Ectodermal cell (in vitro differentiated cells): ENCODE results near the gene KRTAP2-2.
"Not testable (repeated sequence)": the region's sequence is repeated elsewhere in the genome, so short reads cannot be mapped to it uniquely, and the experiment has no call there.

Experiments
- H3K27ac ChIP-seq: 2 replicates; pipeline ENCODE4 v1.7.0; 2013; ENCODE audit warnings: mild to moderate bottlenecking, low read depth, low read length; ENCODE audit not compliant: insufficient read depth, poor library complexity, severe bottlenecking
- H3K27me3 ChIP-seq: 2 replicates; pipeline ENCODE4 v1.7.0; 2013; ENCODE audit warnings: mild to moderate bottlenecking, low read length; ENCODE audit not compliant: insufficient read depth, control insufficient read depth, poor library complexity, severe bottlenecking
- H3K36me3 ChIP-seq: one replicate; pipeline ENCODE4 v1.7.0; 2013; ENCODE audit warnings: low read length; ENCODE audit not compliant: control insufficient read depth, insufficient read depth
- H3K4me1 ChIP-seq: one replicate; pipeline ENCODE4 v1.7.0; 2013; ENCODE audit warnings: low read length; ENCODE audit not compliant: control insufficient read depth, insufficient read depth
- H3K4me3 ChIP-seq: 2 replicates; pipeline ENCODE4 v1.7.0; 2013; ENCODE audit warnings: low read depth, low read length, control low read depth; ENCODE audit not compliant: insufficient read depth
- H3K9me3 ChIP-seq: 2 replicates; pipeline ENCODE4 v1.7.0; 2013; ENCODE audit warnings: mild to moderate bottlenecking, low read length, moderate library complexity; ENCODE audit not compliant: control insufficient read depth
- WGBS, 2 experiments: methylation state at CpG; one replicate each; pipeline ENCODE4 v1.1.7; 2013; ENCODE audit warnings: missing lambda C conversion rate in 2 of 2; 5-methylcytosine and 5-hydroxymethylcytosine counted together

The KRTAP2-2 gene

DNA sequence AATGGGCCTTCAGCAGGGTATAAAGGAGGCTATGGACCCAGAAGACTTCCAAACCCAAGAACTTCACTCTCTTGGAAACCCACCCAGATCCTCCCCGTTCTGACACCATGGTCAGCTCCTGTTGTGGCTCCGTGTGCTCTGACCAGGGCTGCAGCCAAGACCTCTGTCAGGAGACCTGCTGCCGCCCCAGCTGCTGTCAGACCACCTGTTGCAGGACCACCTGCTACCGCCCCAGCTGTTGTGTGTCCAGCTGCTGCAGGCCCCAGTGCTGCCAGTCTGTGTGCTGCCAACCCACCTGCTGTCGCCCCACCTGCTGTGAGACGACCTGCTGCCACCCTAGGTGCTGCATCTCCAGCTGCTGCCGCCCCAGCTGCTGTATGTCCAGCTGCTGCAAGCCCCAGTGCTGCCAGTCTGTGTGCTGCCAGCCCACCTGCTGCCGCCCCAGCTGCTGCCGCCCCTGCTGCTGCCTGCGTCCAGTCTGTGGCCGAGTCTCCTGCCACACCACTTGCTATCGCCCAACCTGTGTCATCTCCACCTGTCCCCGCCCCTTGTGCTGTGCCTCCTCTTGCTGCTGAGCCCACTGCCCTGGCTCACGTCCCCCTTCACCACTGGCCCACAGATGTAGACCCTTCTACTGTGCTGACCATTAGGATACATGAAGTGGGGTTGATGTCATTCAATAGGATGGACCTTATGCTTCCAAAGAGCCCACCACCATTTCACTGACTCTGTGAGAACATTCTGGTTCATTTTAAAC, 29.2 kb upstream of the KRTAP2-2 start, which contains the start of gene KRTAP4-7:
KRTAP4-7 (plus strand) TSS at position 51 of the 757 bp plus-strand sequence; CDS start at position 108, 57 bp downstream.
- H3K36me3 ChIP-seq, H3K4me1 ChIP-seq, H3K27me3 ChIP-seq, H3K27ac ChIP-seq, H3K4me3 ChIP-seq, H3K9me3 ChIP-seq: not testable (repeated sequence)
- 92% methylated on average over 14 of the region's 14 CpGs for WGBS, 2 experiments

GRCh38 chr17:41083427-41083826, 28.4 kb upstream of the KRTAP2-2 start:
- H3K27ac ChIP-seq, H3K27me3 ChIP-seq, H3K9me3 ChIP-seq, H3K36me3 ChIP-seq, H3K4me1 ChIP-seq, H3K4me3 ChIP-seq: not testable (repeated sequence)
- 89 to 100% methylated on average over 1 to 2 of the region's 2 CpGs for WGBS, 2 experiments

DNA sequence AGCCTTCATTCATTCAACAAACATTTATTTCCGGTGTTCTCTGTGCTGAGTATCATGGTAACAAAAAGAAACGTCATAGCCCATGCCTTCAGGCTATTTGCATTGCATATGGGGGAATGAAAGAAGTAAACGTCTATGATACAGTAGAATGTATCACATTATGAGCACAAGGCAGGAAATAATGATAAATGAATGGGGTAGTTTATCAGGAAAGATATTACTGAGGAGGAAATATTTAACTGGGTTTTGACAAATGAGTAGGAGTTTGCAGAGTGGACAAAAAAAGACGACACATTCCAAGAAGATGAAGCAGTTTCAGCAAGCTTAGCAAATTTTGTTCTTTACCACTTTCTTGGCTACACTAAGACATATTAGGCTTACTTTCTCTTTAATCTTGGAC, 27.6 kb upstream of the KRTAP2-2 start:
- WGBS, 2 experiments: 86 to 89% methylated on average over 4 of the region's 4 CpGs
- Histone ChIP-seq H3K27me3 (no peaks in the 10 kb centered on the region), H3K27ac (no peak overlapping the region), H3K4me1 (no peaks in the 10 kb centered on the region), H3K36me3 (no peaks in the 10 kb centered on the region), H3K4me3 (no peak overlapping the region), H3K9me3 (no peaks in the 10 kb centered on the region)

- Histone ChIP-seq H3K27me3 (no peaks in the 10 kb centered on the region), H3K9me3 (no peaks in the 10 kb centered on the region)
These were observed 21.8 kb upstream of the KRTAP2-2 start for GRCh38 chr17:41076788-41077187.

GRCh38 chr17:41073676-41074075, 18.6 kb upstream of the KRTAP2-2 start:
- no peaks in the 10 kb centered on the region for H3K9me3 ChIP-seq
- no peaks in the 10 kb centered on the region for H3K36me3 ChIP-seq
- no peak overlapping the region for H3K27ac ChIP-seq
- WGBS, 2 experiments: 93% methylated on average over 2 of the region's 2 CpGs
- no peak overlapping the region for H3K4me3 ChIP-seq
- H3K27me3 ChIP-seq: no peaks in the 10 kb centered on the region
- no peaks in the 10 kb centered on the region for H3K4me1 ChIP-seq

More at GRCh38 chr17:41076788-41077187, 21.8 kb upstream of the KRTAP2-2 start:
- Histone ChIP-seq H3K36me3 (no peaks in the 10 kb centered on the region), H3K27ac (no peak overlapping the region), H3K4me1 (no peaks in the 10 kb centered on the region), H3K4me3 (no peak overlapping the region)

DNA sequence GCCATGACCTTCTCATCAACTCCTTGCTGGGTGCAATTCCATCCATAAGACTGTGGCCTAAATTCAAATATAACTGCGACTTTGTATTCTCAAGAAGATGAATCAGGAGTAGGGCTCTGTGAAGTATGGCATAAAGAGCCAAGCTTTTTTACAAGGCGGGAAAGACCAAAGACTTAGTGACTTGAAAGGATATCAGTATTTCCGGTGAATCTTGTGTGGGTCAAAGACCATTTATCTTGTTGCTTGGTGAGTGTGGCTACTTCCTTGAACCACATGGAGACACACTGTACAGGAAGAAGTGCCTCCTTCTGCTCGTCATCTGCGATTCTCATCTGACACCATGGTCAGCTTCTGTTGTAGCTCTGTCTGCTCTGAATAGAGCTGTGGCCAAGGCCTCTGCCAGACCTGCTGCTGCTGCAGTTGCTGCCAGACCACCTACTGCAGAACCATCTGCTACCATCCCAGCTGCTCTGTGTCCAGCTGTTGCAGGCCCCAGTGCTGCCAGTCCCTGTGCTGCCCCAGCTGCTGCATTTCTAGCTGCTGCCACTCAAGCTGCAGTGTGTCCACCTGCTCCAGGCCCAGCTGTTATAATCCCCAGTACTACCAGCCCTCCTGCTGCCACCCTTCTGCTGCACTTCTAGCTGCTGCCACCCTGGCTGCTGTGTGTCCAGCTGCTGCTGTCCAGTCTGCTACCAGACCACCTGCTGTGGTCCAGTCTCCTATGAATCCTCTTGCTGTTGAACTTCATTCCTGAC, 16.8 kb upstream of the KRTAP2-2 start:
- no peaks in the 10 kb centered on the region for H3K4me1 ChIP-seq
- H3K27ac ChIP-seq: no peak overlapping the region
- 92 to 94% methylated on average over 5 of the region's 5 CpGs for WGBS, 2 experiments
- H3K9me3 ChIP-seq: no peaks in the 10 kb centered on the region
- H3K4me3 ChIP-seq: no peak overlapping the region
- H3K36me3 ChIP-seq: no peaks in the 10 kb centered on the region
- H3K27me3 ChIP-seq: no peaks in the 10 kb centered on the region

- Histone ChIP-seq H3K36me3 (no peaks in the 10 kb centered on the region), H3K9me3 (no peaks in the 10 kb centered on the region), H3K27ac (no peak overlapping the region), H3K4me1 (no peaks in the 10 kb centered on the region), H3K4me3 (no peak overlapping the region), H3K27me3 (no peaks in the 10 kb centered on the region)
- WGBS, 2 experiments: 87 to 95% methylated on average over 3 of the region's 3 CpGs
These were observed 14.0 kb upstream of the KRTAP2-2 start for GRCh38 chr17:41069031-41069430.

GRCh38 chr17:41067281-41067680, 12.3 kb upstream of the KRTAP2-2 start:
- Histone ChIP-seq H3K27ac (no peak overlapping the region), H3K9me3 (no peaks in the 10 kb centered on the region), H3K27me3 (no peaks in the 10 kb centered on the region), H3K4me1 (no peaks in the 10 kb centered on the region), H3K4me3 (no peak overlapping the region), H3K36me3 (no peaks in the 10 kb centered on the region)

- Histone ChIP-seq H3K9me3 (no peaks in the 10 kb centered on the region), H3K27me3 (no peaks in the 10 kb centered on the region), H3K4me1 (no peaks in the 10 kb centered on the region), H3K36me3 (no peaks in the 10 kb centered on the region), H3K27ac (no peak within 1 kb of the TSS), H3K4me3 (no peak within 1 kb of the TSS)
- WGBS, 2 experiments: 94 to 97% methylated on average over 6 of the region's 6 CpGs
These were observed 11.0 kb upstream of the KRTAP2-2 start, which contains the start of gene KRTAP2-4 for GRCh38 chr17:41065829-41066624. KRTAP2-4 (minus strand) TSS chr17:41065879; CDS start chr17:41065845, 34 bp downstream.
